ENCODE results near the gene HSF4. TPM values are rescaled to one million over a fixed set of nuclear protein-coding genes. Genes with fewer than 3 reads are reported as not detected.

The HSF4 gene
- total and polyA plus RNA-seq, 2 donors (not counting 3 experiments of a cell fraction or from before 2014, with no cell fraction given) = 4.8 to 5.5 TPM

- H3K79me2 ChIP-seq (ENCODE audit: control insufficient read depth, insufficient read depth, low read length) = no peaks in the 10 kb centered on the region
- intact Hi-C loops (cut with micrococcal nuclease) = no loop called here
- BruUV-seq (replicated peaks) = no TSS peak
- H3K27ac ChIP-seq (ENCODE audit: insufficient read depth, low read depth, low read length) = no peak overlapping the region
- H3K9me1 ChIP-seq (replicated peaks; ENCODE audit: control insufficient read depth, extremely low read depth, insufficient read depth, low read length) = no peaks in the 10 kb centered on the region
- FAIRE-seq (no peak), DNase-seq (ENCODE audit: low read depth, low spot score) (no peak)
- no peak overlapping the region for H3K4me2 ChIP-seq (ENCODE audit: insufficient read depth, low read length)
- POLR2A ChIA-PET = no interaction called here
- H3K9me3 ChIP-seq (replicated peaks; ENCODE audit: control insufficient read depth, insufficient read depth, low read length) = no peaks in the 10 kb centered on the region
- H2AFZ ChIP-seq (ENCODE audit: low read depth, low read length) = no peak overlapping the region
- no peak overlapping the region for H3K9ac ChIP-seq (replicated peaks; ENCODE audit: extremely low read depth, insufficient read depth, low read length)
- peaks cover 0 to 35% of the 10 kb centered on the region in 2 experiments for H3K36me3 ChIP-seq (ENCODE audit: control insufficient read depth in 2 of 2, extremely low read depth in 1 of 2, insufficient read depth in 2 of 2, low read length in 2 of 2)
- H3K4me1 ChIP-seq (ENCODE audit: control insufficient read depth, extremely low read depth, insufficient read depth, low read length) = no peaks in the 10 kb centered on the region
- H3K4me3 ChIP-seq (replicated peaks in 1 of 3; ENCODE audit: insufficient read depth in 1 of 3, low read depth in 1 of 3, low read length in 3 of 3) = no peak overlapping the region
- TF ChIP-seq JUN (IDR thresholded peaks at IDR 0.05; ENCODE audit: borderline replicate concordance, insufficient read depth, insufficient read length, low read depth) = no peak
- no peak for TF ChIP-seq GATA2 (IDR thresholded peaks at IDR 0.05; ENCODE audit: insufficient read depth, insufficient read length, low read depth, low read length)
- no peak for TF ChIP-seq FOS (IDR thresholded peaks at IDR 0.05; ENCODE audit: borderline replicate concordance, insufficient read depth, low read length)
- TF ChIP-seq EZH2 (IDR thresholded peaks at IDR 0.05; ENCODE audit: borderline replicate concordance, low read depth, low read length, severe bottlenecking) = no peak
- TF ChIP-seq MAX (IDR thresholded peaks at IDR 0.05; ENCODE audit: insufficient read depth, insufficient read length) = no peak
- TF ChIP-seq POLR2A (IDR thresholded peaks at IDR 0.05; ENCODE audit: low read depth, low read length) = no peak
- TF ChIP-seq CTCF (IDR thresholded peaks at IDR 0.05; ENCODE audit: extremely low read depth in 1 of 2, insufficient read depth in 1 of 2, low read depth in 1 of 2, low read length in 2 of 2) = no peak
- no peak for TF ChIP-seq MYC (IDR thresholded peaks at IDR 0.05; ENCODE audit: low read depth, low read length)
- TF ChIP-seq POLR2AphosphoS5 (IDR thresholded peaks at IDR 0.05; ENCODE audit: insufficient read depth, low read depth, low read length) = no peak
- dilution Hi-C loops (cut with MboI; ENCODE audit: extremely low pct_ligation_motif_present, low sequenced_read_pairs) = no loop called here
- CTCF ChIA-PET = interaction anchor here (0.6 to 1.2 kb wide), 3 partner anchors 10 to 20 kb away, joined by 3 read pairs; no protein-coding TSS in a partner anchor
- H4K20me1 ChIP-seq (replicated peaks; ENCODE audit: control insufficient read depth, extremely low read depth, insufficient read depth, low read length) = no peaks in the 10 kb centered on the region
- no peaks in the 10 kb centered on the region for H3K27me3 ChIP-seq (ENCODE audit: control insufficient read depth in 2 of 2, insufficient read depth in 2 of 2, low read length in 2 of 2)
Observed at GRCh38 chr16:67204076-67204475, 39.5 kb downstream of the HSF4 start.

Data from endothelial cell of umbilical vein (primary cell).